ENCODE results near the gene GTSE1.

Gene GTSE1

DNA sequence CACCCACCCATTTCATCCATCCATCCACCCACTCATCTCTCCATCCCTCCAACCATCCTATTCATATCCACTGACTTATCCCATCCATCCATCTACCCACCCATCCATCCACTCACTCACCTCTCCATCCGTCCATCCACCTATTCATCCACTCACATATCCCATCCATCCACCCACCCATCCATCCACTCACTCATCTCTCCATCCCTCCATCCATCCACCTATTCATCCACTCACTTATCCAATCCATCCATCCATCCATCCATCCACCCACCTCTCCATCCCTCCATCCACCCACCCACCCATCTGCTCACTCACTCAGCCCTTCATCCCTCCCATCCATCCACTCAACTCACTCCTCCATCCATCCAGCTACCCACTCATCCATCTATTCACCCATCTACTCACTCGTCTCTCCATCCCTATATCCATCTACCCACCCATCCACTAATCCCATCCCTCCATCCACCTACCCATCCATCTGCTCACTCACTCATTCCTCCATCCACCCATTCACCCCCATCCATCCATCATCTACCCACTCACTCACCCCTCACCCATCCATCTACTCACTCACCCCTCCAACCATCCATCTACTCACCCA, 75.1 kb downstream of the GTSE1 start:
- H3K4me1 ChIP-seq (ENCODE audit: control insufficient read depth in 1 of 2, insufficient read depth in 2 of 2, low read length in 2 of 2): no peaks in the 10 kb centered on the region

DNA sequence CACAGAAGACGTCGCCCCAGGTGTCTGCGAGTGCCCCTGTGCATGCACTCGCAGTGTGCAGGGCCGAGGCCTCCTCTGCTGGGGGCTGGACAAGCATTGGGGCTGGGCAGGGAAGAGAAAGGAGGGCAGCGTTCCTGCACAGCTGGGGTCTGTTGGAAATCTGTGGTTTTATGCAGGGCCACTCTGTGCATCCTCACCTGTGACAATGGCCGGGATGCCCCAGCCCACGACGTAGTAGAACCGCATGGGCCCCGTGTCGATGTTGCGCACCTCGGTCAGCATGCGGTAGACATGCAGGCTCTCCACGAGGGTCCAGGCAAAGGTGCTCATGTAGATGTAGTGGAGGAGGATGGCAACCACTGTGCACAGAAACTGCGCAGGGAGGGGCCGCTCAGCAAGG, 76.0 kb downstream of the GTSE1 start:
- H3K4me1 ChIP-seq (ENCODE audit: control insufficient read depth in 1 of 2, insufficient read depth in 2 of 2, low read length in 2 of 2): no peaks in the 10 kb centered on the region
- H3K27me3 ChIP-seq (ENCODE audit: low read depth, low read length): no peaks in the 10 kb centered on the region
- H3K27ac ChIP-seq (ENCODE audit: low read length): no peak overlapping the region
- no peaks in the 10 kb centered on the region for H3K36me3 ChIP-seq (ENCODE audit: control insufficient read depth in 1 of 2, insufficient read depth in 2 of 2, low read length in 2 of 2)
- peaks cover 5 to 7% of the 10 kb centered on the region in 2 donors for H3K9me3 ChIP-seq (ENCODE audit: control insufficient read depth in 1 of 2, low read length in 2 of 2)
- H3K4me3 ChIP-seq (ENCODE audit: low read depth in 1 of 2, low read length in 2 of 2): no peak overlapping the region

More for the DNA sequence above, 75.1 kb downstream of the GTSE1 start:
- peaks cover 5 to 7% of the 10 kb centered on the region in 2 donors for H3K9me3 ChIP-seq (ENCODE audit: control insufficient read depth in 1 of 2, low read length in 2 of 2)
- no peak overlapping the region for H3K4me3 ChIP-seq (ENCODE audit: low read depth in 1 of 2, low read length in 2 of 2)
- H3K27me3 ChIP-seq (ENCODE audit: low read depth, low read length): peaks cover 3% of the 10 kb centered on the region
- no peak overlapping the region for H3K27ac ChIP-seq (ENCODE audit: low read length)
- H3K36me3 ChIP-seq (ENCODE audit: control insufficient read depth in 1 of 2, insufficient read depth in 2 of 2, low read length in 2 of 2): no peaks in the 10 kb centered on the region

DNA sequence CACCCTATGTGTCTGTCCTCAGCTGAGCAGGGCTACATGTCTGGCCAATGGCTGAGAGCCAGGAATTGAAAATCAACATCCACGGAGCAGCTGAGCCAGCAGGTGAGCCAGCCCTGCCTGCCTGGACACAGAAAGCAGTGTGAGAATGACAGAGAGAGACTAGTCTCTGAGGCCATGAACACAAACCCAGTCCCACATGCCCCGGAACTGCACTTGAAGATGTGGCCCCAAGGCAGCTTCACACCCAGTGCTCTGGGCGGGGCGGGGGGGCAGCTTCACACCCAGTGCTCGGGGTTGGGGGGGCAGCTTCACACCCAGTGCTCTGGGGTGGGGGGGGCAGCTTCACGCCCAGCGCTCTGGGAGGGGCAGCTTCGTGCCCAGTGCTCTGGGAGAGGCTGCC, 76.5 kb downstream of the GTSE1 start:
- Histone ChIP-seq H3K9me3 (ENCODE audit: control insufficient read depth in 1 of 2, low read length in 2 of 2) (peaks cover 5 to 7% of the 10 kb centered on the region in 2 donors), H3K36me3 (ENCODE audit: control insufficient read depth in 1 of 2, insufficient read depth in 2 of 2, low read length in 2 of 2) (no peaks in the 10 kb centered on the region), H3K27me3 (ENCODE audit: low read depth, low read length) (no peaks in the 10 kb centered on the region), H3K27ac (ENCODE audit: low read length) (no peak overlapping the region), H3K4me1 (ENCODE audit: control insufficient read depth in 1 of 2, insufficient read depth in 2 of 2, low read length in 2 of 2) (no peaks in the 10 kb centered on the region), H3K4me3 (ENCODE audit: low read depth in 1 of 2, low read length in 2 of 2) (no peak overlapping the region)

DNA sequence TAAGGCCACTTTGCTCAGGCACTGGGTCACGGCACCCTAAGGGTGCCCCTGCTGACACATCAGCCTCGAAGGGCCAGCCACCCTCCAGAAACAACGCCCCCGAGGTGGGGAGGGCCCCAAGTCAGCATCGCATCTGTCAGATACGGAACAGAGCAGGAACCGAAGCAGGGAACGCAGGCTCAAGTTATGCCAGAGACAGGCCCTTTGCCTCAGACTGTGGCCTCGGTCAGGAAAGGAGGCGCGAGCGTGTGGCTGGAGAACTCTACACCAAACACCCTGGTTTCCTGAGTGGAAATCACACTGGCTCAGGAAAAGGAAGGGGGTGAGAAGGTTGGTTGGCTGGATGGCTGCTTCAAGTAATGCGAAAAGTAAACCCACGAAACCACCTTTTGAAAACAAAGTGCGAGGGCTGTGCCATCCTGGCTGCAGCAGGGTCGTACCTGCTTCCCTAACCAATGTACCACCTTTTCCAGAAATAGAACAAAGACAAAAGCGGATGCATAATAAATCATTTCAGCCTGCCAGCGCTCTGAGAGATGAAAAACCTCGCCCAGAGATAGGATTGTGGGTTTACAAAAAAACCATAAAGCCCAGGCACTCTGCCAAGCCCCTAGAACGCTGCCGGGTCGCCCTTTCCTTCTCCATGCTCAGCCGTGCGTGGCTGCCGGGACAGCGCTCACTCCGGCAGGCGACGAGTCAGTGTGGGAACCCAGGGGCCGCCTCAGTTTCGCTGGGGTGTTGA, 77.4 kb downstream of the GTSE1 start:
- Histone ChIP-seq H3K9me3 (ENCODE audit: control insufficient read depth in 1 of 2, low read length in 2 of 2) (peaks cover 5 to 7% of the 10 kb centered on the region in 2 donors), H3K36me3 (ENCODE audit: control insufficient read depth in 1 of 2, insufficient read depth in 2 of 2, low read length in 2 of 2) (no peaks in the 10 kb centered on the region), H3K27me3 (ENCODE audit: low read depth, low read length) (no peaks in the 10 kb centered on the region), H3K4me3 (ENCODE audit: low read depth in 1 of 2, low read length in 2 of 2) (no peak overlapping the region), H3K4me1 (ENCODE audit: control insufficient read depth in 1 of 2, insufficient read depth in 2 of 2, low read length in 2 of 2) (no peaks in the 10 kb centered on the region), H3K27ac (ENCODE audit: low read length) (no peak overlapping the region)

DNA sequence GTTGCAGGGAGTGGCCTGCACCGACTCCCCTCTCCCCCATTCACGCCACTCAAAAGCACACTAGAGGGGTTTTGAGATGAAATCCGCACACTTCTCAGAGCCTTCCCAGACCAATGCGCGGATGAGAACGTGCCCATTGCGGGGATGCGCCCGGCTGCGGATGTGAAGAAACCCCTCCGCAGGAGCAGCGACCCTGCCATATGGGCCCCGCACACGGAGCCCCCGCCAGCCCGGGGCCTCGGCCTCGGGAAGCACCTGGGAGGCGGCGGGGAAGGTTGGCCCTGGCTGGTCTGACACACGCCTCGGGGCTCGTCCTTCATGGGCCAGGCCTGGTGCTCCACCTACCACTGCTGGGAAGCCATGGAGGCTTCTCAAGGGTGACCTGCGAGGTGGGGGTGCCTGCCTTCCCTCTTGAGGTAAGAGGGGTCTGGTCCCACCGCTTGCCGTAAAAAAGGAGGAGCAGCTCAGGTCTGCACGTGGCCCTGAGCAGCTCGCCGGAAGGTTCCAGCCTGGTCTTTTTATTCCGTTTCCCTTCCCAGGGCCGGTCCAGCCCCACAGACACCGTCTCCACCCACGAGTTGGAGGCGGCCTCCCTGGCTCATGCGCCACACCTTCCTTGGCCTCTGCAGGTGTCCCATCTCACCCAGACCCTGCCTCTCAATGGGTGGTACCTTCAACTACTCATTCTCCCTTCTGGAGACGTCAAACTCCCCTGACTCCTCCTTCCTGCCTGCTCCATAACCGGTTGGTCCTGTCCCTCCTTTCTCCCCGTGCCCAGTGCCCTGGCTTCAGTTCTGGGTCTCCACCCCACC, 78.2 kb downstream of the GTSE1 start:
- Histone ChIP-seq H3K4me3 (ENCODE audit: low read depth in 1 of 2, low read length in 2 of 2) (no peak overlapping the region), H3K27me3 (ENCODE audit: low read depth, low read length) (no peaks in the 10 kb centered on the region), H3K9me3 (ENCODE audit: control insufficient read depth in 1 of 2, low read length in 2 of 2) (peaks cover 5 to 7% of the 10 kb centered on the region in 2 donors), H3K27ac (ENCODE audit: low read length) (no peak overlapping the region), H3K36me3 (ENCODE audit: control insufficient read depth in 1 of 2, insufficient read depth in 2 of 2, low read length in 2 of 2) (no peaks in the 10 kb centered on the region), H3K4me1 (ENCODE audit: control insufficient read depth in 1 of 2, insufficient read depth in 2 of 2, low read length in 2 of 2) (no peaks in the 10 kb centered on the region)

DNA sequence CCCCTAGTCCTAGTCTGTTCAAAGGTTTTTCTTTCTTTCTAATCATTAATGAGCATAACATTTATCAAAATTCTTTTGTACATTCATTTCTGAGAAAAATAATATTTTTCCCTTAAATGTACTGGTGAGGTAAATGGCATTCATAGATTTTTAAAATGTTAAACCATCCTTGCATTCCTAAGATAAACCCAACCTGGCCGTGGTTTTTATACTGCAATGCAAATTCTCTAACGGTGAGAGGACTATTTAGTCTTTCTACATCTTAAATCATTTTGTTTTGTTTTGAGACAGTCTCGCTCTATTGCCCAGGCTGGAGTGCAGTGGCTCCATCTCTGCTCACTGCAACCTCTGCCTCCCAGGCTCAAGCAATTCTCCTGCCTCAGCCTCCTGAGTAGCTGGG, 79.4 kb downstream of the GTSE1 start:
- no peak overlapping the region for H3K27ac ChIP-seq (ENCODE audit: low read length)
- H3K4me3 ChIP-seq (ENCODE audit: low read depth in 1 of 2, low read length in 2 of 2): no peak overlapping the region
- peaks cover 5 to 7% of the 10 kb centered on the region in 2 donors for H3K9me3 ChIP-seq (ENCODE audit: control insufficient read depth in 1 of 2, low read length in 2 of 2)
- no peaks in the 10 kb centered on the region for H3K36me3 ChIP-seq (ENCODE audit: control insufficient read depth in 1 of 2, insufficient read depth in 2 of 2, low read length in 2 of 2)
- no peaks in the 10 kb centered on the region for H3K27me3 ChIP-seq (ENCODE audit: low read depth, low read length)
- no peaks in the 10 kb centered on the region for H3K4me1 ChIP-seq (ENCODE audit: control insufficient read depth in 1 of 2, insufficient read depth in 2 of 2, low read length in 2 of 2)

DNA sequence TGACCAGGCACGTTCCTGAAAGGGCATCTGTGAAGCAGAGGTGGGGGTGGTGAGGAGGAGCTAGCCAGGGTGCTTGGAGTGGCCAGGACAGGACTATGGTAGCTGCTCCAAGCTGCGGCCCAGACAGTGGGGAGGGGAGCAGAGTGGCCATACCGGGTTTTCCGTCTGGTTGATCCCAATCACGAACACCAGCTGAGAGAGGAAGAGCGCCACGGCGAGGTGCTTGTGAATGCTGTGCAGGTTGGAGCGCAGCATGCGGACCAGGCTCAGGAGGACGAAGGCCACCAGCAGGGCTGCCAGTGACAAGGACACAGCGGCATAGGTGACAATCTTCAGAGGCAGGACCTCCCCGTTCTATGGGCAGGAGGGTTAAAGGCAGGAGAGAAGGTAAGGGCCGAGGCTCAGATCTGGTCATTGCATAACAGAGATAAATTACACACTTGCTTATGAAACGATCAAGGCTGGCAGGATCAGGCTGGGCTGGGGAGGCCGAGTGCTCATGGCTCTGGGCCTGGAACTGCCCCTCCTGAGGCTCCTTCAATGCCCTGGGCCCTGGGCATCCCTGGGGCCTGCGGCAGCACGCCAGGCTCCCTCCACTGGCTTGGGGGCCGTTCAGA, 80.3 kb downstream of the GTSE1 start:
- Histone ChIP-seq H3K27ac (ENCODE audit: low read length) (no peak overlapping the region), H3K9me3 (ENCODE audit: control insufficient read depth in 1 of 2, low read length in 2 of 2) (peaks cover 5 to 7% of the 10 kb centered on the region in 2 donors), H3K4me3 (ENCODE audit: low read depth in 1 of 2, low read length in 2 of 2) (no peak overlapping the region), H3K4me1 (ENCODE audit: control insufficient read depth in 1 of 2, insufficient read depth in 2 of 2, low read length in 2 of 2) (no peaks in the 10 kb centered on the region), H3K36me3 (ENCODE audit: control insufficient read depth in 1 of 2, insufficient read depth in 2 of 2, low read length in 2 of 2) (no peaks in the 10 kb centered on the region), H3K27me3 (ENCODE audit: low read depth, low read length) (no peaks in the 10 kb centered on the region)

DNA sequence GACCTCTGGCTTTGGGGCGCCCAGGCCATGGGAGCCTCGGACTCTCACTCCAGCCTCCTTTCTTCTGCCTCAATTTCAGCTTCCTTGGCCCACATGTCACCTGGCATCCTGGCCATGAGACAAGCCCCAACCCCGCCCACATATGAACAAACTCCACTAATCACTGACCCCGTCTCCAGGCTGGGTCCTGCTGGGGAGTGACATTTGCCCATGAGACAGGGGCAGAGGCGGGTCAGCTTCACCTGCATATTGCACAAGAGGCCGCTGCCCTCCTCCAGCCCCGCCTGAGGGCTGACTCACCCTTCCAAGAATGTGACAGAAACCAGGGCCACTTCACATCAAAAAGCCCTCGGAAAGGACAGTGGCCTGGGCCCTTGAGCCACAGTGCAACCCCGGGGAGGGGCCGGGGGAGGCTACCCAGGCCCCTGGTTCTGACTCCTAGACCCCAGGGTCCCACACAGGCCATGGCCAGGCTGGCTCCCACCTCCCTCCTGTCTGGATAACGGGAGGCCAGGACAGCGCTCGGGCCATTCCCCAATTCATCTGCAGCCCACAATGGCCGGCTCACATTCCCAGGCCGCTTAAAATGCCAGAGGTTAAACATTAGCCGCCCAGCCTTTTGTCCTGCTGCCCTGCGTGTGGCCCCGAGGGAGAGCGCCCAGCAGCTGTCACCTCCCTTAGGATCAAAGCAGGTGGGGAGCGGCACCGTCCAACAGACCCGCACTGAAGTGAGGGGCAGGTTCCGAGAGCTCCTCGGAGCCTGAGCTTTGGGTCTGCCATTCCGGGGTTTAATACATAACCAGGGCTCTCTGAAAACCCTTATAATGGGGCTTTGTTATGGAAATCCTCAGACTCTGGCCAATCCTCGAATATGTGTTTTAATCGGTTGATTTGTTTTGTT, 81.1 kb downstream of the GTSE1 start:
- Histone ChIP-seq H3K9me3 (ENCODE audit: control insufficient read depth in 1 of 2, low read length in 2 of 2) (peaks cover 5 to 7% of the 10 kb centered on the region in 2 donors), H3K36me3 (ENCODE audit: control insufficient read depth in 1 of 2, insufficient read depth in 2 of 2, low read length in 2 of 2) (no peaks in the 10 kb centered on the region), H3K4me3 (ENCODE audit: low read depth in 1 of 2, low read length in 2 of 2) (no peak overlapping the region), H3K27ac (ENCODE audit: low read length) (no peak overlapping the region), H3K4me1 (ENCODE audit: control insufficient read depth in 1 of 2, insufficient read depth in 2 of 2, low read length in 2 of 2) (no peaks in the 10 kb centered on the region), H3K27me3 (ENCODE audit: low read depth, low read length) (no peaks in the 10 kb centered on the region)

DNA sequence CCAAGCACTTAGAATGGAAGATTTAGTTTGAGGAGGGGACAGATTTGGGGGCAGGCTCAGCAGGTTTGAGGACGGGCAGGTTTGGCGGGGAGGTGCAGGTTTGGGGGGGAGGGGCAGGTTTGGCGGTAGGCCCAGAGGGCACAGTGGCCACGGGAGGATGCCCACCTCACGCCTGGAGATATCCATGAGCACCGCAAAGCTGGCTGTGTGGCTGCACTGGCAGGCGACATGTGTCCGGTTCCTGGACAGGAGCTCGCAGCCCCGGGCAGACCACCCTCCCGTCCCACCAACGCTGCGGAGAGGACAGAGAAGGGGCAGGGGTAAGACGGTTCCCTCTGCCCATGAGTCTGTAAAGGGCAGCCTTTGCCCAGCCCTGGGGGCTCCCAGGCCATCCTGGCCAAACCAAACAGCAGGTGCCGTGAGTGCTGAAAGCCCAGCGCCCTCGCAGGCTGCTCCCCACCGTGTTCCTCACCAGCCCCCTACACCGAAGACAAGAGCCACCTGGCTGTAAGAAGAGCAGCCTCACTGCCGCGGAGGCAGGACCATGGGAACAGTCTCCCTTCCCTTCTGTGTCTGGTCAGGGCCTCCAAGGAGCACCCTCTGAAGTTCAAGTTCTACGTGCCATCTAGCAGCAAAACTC, 81.9 kb downstream of the GTSE1 start:
- Histone ChIP-seq H3K4me3 (ENCODE audit: low read depth in 1 of 2, low read length in 2 of 2) (no peak overlapping the region), H3K27ac (ENCODE audit: low read length) (no peak overlapping the region), H3K27me3 (ENCODE audit: low read depth, low read length) (no peaks in the 10 kb centered on the region), H3K4me1 (ENCODE audit: control insufficient read depth in 1 of 2, insufficient read depth in 2 of 2, low read length in 2 of 2) (no peaks in the 10 kb centered on the region), H3K9me3 (ENCODE audit: control insufficient read depth in 1 of 2, low read length in 2 of 2) (peaks cover 5 to 7% of the 10 kb centered on the region in 2 donors), H3K36me3 (ENCODE audit: control insufficient read depth in 1 of 2, insufficient read depth in 2 of 2, low read length in 2 of 2) (no peaks in the 10 kb centered on the region)

All from muscle layer of duodenum (tissue), 2 donors.